ENCODE results near the gene PDE4C.
A peak's percentile ranks its signal among the peaks of the same experiment; 100 is the strongest.
"Not testable (repeated sequence)": the region's sequence is repeated elsewhere in the genome, so short reads cannot be mapped to it uniquely, and the experiment has no call there.

The PDE4C gene

DNA sequence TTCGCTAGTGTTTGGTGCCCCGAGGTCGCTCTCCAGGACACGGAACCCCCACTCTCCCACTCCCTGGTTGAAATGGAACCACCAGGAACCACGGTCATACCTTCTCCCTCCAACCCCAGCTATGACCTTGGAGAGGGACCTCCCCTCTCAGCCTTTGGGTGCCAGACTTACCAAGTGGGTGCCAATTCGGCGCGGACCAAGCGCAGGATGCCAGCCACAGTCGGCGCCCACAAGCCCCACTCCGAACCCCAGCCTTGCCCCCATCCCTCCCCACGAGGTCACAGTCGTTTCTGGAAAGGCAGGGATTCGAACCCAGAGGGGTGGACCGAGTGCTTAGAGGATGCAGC is 910 bp downstream of the PDE4C start:
- FAIRE-seq, result no peak
- no peak for DNase-seq (ENCODE audit: extremely low spot score, insufficient read length, low read depth)

DNA sequence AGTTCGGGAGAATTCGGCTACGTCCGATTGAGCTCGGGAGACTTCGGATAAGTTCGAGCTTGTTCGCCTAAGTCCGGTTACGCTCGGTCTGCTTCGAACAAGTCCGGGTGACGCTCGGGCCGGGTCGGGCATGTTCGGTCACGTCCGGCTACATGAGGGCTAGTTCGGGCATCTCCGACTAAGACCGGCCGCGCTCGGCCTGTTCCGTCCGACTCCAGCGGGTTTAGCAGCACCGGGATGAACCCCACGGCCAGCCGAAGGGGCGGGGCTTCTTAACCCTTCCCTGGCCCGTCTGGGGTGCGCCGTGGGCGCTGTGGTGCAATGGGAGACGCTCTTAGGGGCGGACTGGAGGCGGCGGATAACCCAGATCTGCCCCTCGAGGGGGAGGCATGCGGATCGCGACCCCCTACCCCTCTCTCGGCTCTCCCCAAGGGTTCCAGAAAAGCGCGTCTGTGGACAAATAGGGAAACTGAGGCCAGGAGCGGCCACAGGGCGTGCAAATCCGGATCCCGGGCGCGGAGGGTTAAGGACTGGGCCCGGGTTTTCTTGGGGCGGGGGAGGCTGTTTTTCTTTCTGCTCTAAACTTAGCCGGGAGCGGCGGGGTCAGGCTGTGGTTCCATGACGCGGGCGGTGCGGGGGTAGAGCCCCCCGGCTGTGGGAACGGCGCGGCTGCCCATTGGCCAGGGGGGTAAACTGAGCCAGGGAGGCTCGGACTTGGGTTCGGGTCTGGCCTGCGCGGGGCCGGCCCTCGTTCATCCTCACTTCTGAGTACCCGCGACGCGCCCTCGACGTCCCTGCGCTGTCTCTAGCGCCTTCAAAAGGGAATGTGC is 1.5 kb downstream of the PDE4C start:
- peak; percentile 89 for DNase-seq (ENCODE audit: extremely low spot score, insufficient read length, low read depth)

DNA sequence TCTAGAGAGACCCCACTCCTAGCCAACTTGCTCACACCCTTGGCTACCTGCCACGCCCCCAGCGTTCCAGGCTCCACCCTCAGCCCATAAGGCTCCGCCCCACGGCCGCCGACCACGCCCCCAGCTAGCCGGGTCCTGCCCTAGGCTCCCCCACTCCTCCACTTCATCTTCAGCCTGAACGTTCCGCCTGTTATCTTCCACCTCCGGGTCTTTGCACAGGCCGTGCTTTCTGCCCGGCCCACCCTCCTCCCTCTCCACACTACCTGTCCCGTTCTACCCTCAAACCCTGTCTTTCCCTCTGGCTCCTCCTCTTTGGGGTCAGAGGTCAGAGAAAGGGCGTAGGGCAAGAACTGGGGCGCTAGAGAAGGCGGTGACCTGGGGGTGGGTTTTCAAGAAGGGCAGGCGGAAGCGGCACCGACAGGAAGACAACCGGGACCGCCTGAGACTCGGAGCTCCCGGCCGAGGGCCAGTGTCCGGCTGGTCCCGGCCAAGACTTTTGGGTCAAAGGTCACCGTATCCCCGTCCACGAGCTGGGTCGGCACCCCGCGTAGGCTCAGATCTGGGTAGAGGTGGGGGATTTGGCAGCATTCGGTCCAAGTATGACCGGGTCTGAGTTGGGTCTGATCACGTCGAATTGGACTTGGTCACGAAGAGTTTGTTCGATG is 2.2 kb downstream of the PDE4C start:
- DNase-seq (ENCODE audit: extremely low spot score, insufficient read length, low read depth) (no peak), FAIRE-seq (peak; percentile 48)

More for the DNA sequence above, 1.5 kb downstream of the PDE4C start:
- peak; percentile 100 for FAIRE-seq

DNA sequence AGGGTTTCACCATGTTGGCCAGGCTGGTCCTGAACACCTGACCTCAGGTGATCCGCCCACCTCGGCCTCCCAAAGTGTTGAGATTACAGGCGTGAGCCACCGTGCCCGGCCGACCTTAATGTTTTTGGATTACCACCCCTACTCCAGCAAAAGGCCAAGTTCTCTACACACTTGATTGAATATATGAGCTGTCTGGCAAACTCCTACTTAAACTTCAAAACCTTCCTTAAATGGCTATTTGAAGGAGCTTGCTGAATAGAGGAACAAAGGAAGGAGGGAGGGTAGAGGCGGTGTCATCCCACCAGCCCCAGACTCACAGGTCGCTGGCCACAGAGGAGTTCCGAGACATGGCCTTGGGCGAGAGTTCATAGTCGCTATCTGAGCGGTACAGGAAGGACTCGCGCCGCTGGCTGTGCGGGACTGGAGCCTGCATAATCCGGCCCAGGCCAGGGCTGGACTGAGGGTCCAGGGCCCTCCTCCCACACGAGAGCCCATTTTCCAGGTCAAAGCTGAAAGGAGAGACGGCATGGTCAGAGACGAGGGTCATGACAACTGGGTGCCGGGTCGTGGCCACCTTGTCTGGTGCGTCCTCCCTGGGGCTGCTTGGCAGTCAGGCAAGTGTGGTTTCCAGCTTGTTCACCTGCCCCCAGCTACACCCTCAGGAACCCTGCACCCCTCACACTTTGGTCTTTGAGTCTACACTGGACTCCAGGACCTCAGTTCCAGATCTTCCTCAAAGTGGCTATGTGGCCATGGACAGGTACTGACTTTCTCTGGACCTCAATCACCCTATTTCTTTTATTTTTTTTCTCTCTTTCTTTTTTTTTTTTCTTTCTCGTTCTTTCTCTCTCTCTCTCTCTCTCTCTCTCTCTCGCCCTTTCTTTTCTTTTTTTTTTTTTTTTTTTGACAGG is 4.2 kb downstream of the PDE4C start:
- no peak for DNase-seq (ENCODE audit: extremely low spot score, insufficient read length, low read depth)
- no peak for FAIRE-seq

DNA sequence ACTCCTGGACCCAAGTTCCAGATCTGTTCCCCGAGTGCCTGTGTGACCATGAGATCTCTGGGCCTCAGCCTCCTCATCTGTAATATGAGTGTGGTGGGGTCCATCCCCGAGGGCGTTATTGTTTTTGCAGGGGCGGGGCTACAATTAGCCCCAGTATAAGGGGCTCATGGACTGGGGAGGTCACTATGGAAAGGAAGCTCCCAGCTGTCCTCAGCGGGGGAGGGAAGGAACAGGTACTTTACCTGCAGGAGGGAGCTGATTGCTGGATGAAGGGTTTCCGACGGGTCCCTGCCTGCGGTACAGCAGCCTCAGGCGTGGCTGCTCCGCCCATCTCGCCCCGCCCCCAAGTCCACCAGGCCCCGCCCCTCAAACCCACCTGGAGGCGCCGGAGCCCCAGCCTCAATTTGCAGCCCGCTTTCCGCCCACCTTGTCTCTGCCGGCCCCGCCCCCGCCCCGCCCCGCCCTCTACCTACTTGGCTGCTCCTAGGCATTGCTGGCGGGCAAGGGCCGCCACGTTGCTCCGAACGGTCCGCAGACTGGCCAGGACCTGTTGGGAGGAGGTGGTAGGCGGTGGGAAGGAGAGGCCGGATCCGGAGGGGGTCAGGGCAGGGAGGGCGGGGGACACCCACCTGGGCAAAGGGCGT is 5.5 kb downstream of the PDE4C start:
- DNase-seq (ENCODE audit: extremely low spot score, insufficient read length, low read depth) (no peak), FAIRE-seq (no peak)

DNA sequence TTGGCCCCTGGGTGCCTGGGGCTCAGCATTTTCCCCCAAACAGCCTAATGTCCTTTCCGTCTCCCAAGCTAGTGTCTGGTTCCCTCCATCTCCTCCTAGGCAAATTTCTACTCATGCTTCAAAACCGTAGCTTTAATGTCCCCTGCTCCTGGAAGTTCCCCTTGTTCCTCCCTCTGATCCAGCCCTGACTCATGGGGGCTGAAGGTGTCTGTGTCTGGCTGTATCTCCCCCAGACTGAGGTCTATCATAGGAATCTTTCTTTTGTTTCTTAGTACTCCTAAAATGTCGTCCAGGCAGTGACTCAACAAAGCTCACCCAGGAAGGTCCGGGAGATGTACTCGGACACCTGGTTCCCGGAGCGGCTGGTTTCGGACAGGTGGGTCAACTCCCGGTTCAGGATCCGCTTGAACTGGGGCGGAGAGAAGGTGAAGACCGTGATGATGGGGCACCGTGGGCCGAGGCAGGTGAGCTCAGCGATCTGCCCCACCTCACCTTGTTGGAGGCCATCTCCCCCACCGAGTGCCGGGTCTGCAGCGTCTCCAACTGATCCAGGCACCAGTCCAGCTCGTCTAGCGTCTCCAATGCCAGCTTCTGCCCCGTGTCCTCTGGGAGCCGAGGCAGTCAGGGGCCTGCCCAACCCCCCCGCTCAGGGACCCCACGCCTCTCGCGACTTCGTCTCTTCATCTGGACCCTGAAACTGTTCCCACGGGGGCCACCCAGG is 6.2 kb downstream of the PDE4C start:
- DNase-seq (ENCODE audit: extremely low spot score, insufficient read length, low read depth) (no peak), FAIRE-seq (no peak)

DNA sequence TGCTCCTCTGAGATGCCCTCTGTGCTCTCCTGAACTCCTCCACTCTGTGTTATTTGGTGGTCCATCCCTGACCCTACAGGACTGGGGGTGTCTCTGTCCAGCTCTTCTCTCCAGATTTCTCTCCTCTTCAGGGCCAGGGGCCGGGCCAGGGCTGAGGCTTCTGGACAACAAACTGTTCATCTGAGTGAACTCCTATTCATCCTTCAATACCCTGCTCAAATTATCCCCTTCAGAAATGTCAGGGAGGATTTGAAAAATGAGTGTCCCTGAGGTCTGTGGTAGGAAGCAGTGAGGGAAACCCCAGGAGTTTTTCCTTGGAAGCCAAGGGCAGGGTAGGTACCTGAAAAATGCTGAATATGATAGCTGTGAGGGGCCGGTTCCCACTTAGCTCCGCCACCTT is 7.6 kb downstream of the PDE4C start:
- DNase-seq (ENCODE audit: extremely low spot score, insufficient read length, low read depth), result no peak
- no peak for FAIRE-seq

DNA sequence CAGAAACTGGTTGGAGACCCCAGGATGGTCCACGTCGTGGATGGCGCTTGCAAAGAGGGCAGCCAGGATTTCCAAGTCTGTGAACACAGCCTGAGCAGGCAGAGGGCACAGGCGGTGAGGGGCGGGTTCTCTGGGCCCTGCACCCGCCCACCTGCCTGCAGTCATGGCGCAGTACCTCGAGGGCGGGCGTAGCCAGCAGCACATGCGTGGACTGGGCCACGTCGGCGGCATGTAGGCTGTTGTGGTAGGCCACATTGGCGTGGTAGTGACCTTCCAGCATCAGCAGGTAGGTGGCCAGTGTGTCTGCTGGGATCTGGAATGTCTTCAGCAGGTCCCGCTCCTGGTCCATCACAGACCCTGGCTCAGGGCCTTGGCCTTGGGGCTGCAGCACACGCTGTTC is 8.1 kb downstream of the PDE4C start:
- DNase-seq (ENCODE audit: extremely low spot score, insufficient read length, low read depth), result no peak
- no peak for FAIRE-seq

DNA sequence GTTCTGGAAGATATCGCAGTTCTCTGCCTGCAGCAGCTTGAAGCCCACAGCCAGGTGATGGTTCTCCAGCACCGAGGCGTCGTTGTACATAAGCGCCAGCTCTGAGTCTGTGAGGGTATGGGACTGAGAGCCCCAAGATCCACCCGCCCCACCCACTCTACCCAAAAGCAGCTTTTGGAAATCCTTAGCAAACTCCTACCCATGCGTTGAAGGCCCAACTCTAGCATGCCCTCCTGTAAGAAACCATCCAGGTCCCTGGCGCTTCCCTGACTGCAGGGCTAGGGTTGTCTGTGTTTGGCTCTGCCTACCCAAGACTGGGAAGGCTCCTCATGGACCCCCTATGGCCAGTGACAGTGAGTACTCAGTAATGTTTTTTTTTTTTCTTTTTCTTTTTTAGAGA is 9.4 kb downstream of the PDE4C start:
- no peak for DNase-seq (ENCODE audit: extremely low spot score, insufficient read length, low read depth)
- FAIRE-seq, result no peak

DNA sequence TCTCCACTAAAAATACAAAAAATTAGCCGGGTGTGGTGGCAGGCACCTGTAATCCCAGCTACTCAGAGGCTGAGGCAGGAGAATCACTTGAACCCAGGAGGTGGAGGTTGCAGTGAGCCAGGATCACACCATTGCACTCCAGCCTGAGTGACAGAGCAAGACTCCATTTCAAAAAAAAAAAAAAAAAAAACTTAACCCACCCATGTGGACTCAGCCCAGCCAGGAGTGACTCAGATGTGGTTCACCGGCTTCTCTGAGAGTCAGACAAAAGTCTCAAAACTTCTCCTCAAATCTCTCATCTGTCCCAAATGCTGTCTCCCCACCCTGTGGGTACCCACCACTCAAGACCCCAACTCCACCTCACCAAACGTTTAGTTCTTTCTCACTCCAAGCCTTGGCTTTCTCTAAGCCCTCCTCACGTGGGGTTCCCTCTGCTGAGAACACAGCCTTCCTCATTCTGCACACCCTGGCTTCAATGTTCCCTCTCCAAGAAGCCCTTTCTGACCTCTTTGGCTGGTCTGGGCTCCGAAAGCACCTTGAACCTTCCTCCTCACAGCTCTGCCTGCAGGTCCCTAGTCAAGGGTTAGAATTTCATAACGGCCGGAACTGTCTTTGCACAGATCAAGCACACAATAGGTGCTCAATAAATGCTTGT is 11.3 kb downstream of the PDE4C start:
- no peak for FAIRE-seq

DNA sequence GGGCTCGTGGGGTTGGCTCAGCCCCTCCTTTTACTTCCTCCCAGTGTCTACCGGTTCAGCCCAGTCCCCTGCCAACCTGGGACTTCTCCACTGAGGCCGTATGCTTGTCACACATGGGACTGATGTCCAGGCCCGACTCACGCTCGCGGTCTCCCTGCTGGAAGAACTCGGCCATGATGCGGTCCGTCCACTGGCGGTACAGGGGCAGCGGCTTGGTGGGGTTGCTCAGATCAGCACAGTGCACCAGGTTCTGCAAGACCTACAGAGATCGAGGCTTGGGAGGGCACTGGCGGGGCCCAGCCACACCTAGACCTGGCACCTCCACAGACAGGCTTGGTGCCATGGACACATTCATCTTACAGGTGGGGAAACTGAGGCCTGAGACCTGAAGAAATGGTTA is 14.6 kb downstream of the PDE4C start:
- DNase-seq (ENCODE audit: extremely low spot score, insufficient read length, low read depth) (no peak), FAIRE-seq (no peak)

More for the DNA sequence above, 11.3 kb downstream of the PDE4C start:
- DNase-seq (ENCODE audit: extremely low spot score, insufficient read length, low read depth), result no peak

DNA sequence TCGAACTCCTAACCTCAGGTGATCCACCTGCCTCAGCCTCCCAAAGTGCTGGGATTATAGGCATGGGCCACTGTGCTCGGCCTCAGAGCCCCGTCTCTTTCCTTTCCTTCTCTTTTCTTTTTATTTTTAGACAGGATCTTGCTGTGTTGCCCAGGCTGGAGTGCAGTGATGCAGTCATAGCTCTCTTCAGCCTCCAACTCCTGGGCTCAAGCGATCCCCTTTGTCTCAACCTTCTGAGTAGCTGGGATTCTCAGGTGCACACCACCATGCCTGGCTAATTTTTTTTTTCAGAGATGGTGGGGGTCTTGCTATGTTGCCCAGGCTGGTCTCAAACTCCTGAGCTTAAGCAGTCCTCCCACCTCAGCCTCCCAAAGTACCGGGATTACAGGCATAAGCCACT is 16.3 kb downstream of the PDE4C start:
- DNase-seq (ENCODE audit: extremely low spot score, insufficient read length, low read depth); FAIRE-seq: not testable (repeated sequence)

DNA sequence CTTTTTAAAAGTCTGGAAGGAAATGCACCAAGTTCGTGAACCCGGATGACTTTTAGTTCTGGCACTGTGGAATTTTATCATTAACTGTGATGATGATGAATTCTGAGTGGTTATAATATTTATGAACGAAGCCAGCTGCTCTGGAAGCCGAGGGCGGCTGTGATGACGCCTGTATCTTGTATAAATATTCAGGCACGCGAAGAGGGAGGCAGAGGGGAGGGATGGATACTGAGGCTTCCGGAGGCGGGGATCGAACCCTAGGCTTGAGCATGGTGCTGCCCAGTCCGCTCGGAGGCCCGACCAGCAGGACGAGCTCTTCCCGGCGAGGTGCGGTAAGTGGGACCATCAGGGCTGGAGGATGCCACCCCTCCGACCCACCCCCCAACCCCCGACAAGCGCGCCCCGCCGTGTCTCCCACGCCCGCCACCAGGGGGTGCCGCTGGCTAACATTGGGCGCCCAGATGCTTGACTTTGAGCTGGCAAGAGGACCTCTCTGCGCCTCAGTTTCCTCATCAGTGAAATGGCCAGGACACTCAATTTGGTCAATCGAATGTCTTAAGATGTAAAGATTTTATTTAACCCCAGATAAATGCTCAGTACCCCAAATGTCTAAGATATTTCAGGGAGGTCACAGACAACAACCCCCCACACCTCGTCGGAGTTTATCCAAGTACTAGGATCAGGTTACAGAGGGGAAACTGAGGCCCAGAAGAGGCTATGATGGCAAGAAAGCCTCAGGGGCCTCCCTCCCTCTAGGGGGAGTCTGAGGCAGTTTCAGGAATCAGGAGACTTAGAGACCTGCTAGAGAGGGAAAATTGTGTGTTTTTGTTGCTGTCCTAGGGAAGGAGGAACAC is 17.9 kb downstream of the PDE4C start:
- DNase-seq (ENCODE audit: extremely low spot score, insufficient read length, low read depth) (no peak), FAIRE-seq (no peak)

DNA sequence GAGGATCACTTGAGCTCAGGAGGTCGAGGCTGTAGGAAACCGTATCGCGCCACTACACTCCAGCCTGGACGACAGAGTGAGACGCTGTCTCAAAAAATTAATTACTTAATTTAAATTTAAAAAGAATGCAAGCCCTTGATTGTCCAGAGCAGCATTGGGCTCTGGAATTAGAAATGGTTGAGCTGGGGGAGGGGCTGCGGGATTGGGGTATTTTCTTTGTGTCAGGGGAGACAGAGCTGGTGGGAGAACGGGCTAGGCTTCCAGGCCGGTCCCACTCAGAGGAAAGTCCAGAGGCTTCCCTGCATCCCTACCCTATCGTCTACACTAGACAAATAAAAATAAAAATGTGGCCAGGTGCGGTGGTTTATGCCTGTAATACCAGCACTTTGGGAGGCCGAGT is 20.2 kb downstream of the PDE4C start:
- no peak for DNase-seq (ENCODE audit: extremely low spot score, insufficient read length, low read depth)
- no peak for FAIRE-seq

DNA sequence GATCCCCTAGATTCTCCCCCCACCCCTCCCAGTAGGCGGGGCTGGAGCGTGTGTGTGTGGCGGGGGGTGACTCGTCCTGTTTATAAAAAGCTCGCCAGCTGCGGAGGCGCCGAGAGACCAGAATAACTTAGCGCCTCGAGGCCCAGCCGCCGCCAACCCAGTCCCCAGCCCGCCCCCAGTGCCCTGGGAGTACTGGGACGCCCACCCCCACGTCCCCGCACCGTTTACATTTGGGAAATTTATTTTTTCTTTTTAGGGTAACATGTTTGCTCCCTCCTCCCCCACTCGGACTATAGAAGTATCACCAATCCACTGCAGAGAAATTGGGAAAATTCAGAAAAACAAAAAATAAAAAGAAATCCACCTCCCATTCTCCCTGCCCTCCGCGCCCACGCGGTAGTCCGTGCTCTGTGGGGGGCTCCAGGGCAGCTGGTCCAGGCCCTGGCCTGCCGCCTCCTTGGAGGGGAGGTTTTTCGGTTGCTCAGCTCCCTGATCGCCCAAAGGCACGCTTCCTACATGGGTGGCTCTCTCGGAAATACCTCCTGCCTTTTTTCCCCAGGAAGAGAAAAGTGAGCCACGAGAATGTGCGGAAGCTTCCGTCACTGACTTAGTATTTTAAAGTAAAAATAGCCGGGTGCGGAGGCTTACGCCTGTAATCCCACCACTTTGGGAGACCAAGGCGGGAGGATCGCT is 20.9 kb downstream of the PDE4C start:
- DNase-seq (ENCODE audit: extremely low spot score, insufficient read length, low read depth) (no peak), FAIRE-seq (no peak)

DNA sequence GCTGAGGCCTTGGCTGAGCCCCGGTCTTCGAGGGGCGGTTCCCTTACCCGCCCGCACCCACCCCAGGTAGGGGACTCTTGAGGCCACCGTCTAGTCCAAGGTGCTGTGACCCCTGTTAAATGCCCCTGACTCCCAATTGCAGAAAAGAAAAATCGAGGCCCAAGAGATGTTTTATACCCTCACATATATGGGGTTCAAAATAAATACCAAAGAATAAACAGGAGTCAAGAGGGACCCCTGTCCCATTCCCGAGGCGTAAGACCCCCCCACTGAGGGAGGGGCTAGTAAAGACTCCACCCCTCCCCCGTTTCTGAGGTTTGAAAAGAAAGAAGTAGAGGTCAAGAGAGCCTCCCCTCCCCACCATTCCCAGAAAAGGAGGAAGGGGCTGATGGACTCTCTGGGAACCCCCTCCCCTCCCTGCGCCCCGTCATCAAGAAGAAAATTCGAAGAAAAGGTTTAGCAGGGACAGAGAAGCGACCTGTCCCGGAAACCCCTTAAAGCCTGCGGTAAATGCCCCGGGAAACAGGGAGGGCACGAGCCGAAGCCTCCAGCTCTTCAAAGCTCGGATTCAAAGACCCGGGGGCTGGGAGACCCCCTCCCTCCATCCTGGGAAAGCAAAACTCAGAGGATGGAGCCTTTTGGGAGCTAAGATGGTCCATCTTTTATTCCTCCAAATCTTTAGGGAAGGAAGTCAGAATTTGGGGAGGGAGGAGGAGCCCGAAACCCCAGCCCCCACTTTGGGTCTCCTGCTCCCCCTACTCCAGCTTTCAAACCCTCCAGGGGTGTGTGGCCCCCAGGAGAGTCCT is 21.6 kb downstream of the PDE4C start:
- no peak for DNase-seq (ENCODE audit: extremely low spot score, insufficient read length, low read depth)
- FAIRE-seq, result no peak

DNA sequence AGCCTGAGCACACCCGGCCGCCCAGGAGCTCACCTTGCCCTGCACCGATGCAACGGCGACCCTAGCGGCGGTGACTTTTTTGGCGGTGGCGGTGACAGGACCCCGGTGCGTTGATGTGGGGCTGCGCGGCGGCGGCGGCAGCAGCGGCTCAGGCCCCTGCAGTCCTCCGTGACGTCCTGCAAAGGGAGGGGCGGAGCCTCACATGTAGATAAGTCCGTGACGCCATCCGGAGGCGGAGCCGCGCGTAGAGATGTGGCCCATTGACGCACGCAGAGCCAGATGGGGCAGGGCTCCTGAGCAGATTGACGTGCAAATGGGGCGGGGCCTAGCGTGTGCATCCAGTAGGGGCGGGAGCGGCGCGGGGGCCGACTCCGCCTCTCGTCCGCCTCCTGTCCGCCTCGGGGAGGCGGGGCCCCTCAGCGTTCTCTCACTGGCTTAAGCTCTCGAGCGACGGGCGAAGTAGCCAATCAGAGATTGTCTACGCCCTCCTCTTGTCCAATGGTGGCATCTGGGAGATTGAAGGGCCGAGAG is 22.3 kb downstream of the PDE4C start, which contains the start of gene RAB3A:
TSS of gene RAB3A (minus strand) at position 180 of the 531 bp plus-strand sequence. CDS start 1,302 bp downstream, outside the sequence.
- DNase-seq (ENCODE audit: extremely low spot score, insufficient read length, low read depth), result peak; percentile 95
- FAIRE-seq, result peak; percentile 100
